Ramos (cell line): ENCODE results near the gene PALLD.

ENCODE experiments used
- in situ Hi-C: fragments of 300-500 bp; cut with MboI; formaldehyde crosslinking; loops from one replicate; pipeline ENCODE4 v1.14.3; 2022; ENCODE audit warnings: low sequenced_read_pairs; ENCODE audit not compliant: unreplicated experiment

Gene PALLD

DNA sequence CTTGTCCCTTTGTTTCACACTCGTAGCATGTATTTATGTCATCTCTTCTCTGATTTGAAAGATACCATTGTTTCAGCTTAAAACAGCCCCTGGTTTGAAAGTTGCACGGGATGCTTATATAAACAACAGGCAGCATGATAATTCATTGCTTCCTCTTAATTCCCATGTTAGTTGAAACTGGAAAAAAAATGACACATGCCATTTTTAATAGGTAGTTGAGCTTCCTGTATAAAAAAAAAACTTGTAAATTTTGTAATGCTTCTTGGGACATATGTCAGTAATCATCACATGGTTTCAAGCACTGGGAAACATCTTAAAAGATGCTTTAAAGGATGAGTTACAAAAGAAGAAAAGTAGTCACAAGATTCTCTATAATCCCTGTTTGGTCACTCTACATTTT is 243.0 kb downstream of the PALLD start:
- in situ Hi-C loops: no loop called here

DNA sequence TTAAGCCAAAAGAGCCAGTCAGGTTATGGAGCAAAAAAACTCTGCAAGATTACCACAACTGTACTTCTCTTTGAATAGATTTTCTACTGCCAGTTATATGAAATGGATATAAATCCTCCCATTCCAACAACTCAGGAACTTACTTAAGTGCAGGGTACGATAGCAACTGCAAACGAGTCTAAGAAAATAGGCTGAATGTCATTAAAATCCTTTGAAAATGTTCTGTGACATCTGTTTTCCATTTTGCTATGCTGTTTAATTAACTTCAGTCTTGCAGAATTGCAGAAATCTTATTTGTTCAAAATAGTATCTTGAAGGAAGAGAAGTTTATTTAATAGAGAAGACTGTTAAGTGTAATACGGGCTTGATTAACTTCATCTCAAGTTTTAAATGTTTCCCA is 243.8 kb downstream of the PALLD start:
- in situ Hi-C loops: no loop called here

DNA sequence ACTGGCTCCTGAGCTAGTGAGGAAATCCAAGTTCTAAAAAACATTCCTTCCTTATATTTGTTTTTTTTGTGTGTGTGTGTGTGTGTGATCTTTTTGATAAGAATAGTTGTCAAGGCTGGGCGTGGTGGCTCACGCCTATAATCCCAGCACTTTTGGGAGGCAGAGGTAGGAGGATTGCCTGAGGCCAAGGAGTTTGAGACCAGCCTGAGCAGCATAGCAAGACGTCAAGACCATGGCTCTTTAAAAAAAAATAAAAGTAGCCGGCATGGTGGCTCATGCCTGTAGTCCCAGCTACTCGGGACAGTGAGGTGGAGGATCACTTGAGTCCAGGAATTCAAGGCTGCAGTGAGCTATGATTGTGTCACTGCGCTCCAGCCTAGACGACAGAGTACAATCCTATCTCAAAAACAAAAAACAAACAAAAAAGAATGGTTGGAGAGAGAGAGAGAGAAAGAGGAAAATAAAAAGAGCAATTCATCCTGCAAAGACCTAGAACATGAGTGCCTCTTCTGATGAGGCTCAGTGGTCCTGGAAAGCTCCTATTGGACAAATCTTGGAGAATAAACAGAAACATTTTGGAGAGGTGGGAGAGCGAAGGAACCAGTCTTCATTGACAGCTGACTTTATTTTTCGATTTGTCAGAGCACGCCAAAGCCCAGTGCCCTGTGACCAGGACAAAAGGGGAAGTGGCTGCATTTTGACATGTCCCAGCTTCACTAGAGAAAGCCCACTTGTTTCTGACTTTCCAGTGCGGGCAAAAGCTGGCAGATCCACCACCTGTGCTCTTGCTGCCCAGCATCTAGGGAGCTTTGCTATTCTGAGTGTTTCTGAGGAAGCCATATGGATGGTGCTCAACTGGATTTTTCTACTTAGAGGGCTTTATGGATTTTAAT is 244.7 kb downstream of the PALLD start:
- in situ Hi-C loops: no loop called here

DNA sequence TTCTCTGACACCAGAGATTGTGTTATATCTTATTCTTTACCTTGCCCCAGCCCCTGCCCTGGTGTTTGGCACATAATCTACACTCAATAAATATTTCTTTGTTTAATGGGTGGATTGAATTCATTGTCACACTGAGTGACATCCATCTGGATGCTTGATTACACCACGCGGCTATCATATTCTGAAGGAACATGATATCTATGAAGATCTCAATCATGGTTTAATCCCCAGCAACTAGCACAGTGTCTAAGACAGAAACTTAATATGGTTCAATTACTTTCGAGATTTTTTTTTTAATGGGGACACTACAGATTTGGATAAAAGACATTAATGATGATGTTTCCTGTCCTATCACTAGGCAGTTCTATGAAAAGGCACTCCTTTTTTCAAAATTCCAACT is 246.3 kb downstream of the PALLD start:
- in situ Hi-C loops: no loop called here

DNA sequence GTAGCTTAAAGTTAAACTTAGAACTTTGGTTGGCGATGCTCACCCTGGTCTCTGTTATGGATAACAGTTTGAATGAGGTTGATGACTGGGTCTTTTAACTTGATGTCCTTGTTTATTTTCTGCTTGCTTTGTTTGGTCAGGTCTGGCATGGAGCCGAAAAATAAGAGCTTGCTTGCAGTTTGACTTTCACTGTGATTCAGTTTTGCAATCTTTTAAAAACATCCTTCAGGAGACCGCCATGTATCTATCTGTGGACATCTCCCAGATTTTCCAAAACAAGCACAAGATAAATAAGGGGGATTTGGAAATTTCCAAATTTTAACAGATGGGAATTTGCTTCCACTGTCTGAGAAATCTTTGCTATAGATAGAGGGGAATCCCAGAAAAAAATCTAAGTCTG is 246.7 kb downstream of the PALLD start:
- in situ Hi-C loops: no loop called here

DNA sequence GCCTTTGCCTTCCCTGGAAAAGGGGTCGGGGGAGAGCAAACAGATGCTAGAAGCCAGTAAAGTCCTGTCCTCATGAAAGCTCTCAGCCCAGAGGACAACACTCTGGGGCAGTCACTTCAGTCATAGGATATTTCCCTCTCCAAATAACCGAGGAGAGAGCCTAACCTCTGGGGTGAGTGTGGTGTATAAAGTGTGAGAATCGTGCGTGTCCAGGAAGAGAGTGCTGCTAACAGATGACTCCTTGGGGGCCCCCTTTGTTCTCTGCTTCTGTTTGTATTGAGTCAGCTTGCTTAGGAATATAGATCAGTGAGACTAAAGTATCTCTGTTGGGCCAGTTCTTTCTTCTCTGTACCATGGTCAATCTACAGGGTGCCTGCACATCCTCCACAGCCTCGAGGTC is 247.2 kb downstream of the PALLD start:
- in situ Hi-C loops: no loop called here

DNA sequence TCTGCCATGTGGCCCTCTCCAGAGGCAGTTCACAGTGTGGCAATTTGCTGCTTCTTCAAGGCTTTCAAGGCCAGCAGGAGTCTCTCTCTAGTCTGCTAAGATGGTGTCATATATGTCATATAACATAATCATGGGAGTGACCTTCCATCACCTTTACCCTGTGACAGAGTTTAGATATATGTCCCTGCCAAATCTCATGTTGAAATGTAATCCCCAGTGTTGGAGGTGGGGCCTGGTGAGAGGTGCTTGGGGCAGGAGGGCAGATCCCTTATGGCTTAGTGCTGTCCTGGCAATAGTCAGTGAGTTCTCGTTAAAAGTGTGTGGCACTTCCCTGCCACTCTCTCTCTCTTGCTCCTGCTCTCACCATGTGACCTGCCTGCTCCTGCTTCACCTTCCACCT is 252.0 kb downstream of the PALLD start:
- in situ Hi-C loops: no loop called here

DNA sequence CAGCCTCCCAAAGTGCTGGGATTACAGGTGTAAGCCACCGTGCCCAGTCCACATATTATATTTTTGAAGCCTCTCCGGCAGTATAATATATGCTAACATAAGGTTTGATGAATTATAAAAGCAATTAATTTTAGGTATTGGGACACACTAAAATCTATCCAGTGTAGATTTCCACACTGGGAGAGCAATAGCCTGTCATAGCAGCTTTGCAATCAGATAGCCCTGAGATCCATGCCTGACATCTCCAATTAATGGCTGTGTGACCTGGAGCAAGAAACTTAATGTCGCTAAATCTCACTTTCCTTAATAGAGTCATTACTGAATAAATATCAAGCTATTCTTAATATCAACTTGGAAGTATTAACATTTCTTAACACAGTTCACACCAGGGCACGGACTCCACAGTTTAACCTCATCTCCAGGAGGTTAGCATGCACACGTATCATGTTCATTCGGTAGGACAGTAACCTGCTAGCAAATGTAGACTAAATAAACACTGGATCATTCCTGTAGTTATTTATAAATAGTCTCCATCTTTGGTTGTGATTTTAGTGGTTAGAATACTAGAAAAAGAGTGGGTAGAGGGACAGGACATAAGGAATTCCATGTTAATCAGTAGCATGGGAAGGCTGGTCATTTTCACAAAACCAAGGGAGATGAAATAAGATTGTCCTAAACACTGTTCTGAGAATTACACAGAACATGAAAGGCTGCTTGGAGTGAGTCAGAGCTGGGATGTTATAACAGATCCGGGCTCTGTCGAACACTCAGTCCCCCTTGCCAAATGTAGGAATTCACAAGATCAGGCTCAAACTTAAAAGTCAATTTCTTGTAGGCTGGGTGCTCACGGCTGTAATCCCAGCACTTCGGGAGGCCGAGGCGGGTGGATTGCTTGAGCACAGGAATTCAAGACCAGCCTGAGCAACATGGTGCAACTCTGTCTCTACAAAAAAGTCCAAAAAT is 254.7 kb downstream of the PALLD start:
- in situ Hi-C loops: no loop called here

DNA sequence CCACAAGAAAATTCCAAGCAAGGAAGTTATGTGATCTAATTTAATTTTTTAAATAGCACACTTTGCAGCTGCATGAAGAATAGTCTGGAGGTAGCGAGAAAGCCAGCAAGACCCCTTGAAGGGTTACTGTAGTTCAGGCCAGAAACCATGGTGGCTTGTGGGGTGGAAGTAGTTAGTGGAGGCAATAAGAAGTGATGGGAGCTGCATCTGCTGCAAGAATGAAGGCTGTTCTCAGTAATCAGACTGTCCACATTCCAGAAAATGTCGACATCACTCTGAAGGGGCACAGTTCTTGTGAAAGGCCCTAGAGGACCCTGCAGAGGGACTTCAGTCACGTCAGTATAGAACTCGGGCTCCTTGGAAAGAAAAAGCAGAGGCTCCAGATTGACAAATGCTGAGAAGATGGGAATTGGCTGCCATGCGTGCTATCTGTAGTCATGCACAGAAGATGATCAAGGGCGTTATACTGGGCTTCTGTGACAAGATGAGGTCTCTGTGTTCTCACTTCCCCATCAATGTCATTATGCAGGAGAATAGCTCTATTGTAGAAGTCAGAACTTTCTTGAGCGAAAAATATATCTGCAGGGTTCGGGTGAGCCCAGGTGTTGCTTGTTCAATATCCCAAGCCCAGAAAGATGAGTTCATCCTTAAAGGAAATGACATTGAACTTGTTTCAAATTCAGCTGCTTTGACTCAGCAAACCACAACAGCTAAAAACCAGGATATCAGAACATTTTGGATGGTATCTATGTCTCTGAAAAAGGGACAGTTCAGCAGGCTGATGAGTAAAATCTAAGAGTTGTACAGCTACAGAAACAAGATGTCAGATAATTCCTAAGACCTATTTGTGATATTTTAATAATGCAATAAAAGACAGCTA is 259.0 kb downstream of the PALLD start:
- in situ Hi-C loops: no loop called here

DNA sequence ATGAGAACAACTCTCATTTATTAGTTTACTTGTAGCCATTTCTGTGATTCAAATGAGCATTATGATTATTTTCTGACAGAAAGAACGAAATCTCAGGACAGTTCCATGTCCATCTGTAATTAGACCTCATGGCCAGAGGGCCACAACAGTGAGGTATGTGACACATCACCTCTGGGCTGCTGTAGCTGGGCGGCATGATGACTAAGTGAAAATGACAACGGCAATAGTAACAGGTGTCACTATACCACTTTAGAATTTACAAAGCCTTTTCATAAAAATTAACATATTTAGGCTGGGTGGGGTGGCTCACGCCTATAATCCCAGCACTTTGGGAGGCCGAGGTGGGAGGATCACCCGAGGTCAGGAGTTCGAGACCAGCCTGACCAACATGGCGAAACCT is 260.6 kb downstream of the PALLD start:
- in situ Hi-C loops: no loop called here

DNA sequence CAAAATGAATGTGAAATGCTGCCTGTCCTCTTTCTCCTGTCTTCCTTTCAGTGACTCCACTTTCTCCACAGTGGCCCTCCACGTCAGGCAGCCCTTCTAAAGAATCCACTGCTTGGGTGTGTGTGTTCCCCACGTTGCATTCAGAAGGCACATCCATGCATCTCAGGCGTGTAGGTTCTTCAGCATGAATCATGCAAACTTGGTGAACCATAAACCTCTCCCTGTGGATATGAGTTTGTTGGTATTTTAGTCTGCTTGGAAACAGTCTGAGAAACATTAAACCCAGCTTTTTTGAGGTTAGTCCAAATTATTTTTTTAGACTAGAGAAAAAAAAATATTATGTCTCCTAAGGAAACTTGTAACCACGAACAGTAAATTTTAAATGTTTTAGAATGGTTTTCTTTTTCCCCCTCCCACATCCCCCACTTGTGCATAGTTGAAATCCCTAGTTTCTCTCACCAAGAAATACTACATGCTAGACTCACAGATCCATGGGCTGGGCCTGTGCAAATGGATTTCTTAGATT is 261.6 kb downstream of the PALLD start:
- in situ Hi-C loops: no loop called here

DNA sequence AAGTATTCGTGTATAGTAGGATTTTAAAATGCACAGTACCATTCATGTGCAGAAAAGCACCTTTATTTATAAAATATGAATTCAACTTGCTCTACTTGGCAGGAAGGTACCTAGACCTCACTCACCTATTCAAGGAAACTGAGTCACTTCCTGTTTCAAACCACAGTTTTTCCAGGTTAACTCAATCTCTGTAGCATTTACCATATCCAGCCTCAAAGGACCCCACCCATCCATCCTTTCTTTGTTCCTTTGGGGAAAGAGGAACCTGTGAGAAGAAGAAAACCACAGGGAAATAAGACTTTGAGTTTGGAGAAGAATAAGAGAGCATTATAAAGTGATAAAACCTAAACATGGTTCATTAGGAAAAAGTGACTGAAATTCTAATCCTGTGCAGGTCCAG is 262.5 kb downstream of the PALLD start:
- in situ Hi-C loops: no loop called here

DNA sequence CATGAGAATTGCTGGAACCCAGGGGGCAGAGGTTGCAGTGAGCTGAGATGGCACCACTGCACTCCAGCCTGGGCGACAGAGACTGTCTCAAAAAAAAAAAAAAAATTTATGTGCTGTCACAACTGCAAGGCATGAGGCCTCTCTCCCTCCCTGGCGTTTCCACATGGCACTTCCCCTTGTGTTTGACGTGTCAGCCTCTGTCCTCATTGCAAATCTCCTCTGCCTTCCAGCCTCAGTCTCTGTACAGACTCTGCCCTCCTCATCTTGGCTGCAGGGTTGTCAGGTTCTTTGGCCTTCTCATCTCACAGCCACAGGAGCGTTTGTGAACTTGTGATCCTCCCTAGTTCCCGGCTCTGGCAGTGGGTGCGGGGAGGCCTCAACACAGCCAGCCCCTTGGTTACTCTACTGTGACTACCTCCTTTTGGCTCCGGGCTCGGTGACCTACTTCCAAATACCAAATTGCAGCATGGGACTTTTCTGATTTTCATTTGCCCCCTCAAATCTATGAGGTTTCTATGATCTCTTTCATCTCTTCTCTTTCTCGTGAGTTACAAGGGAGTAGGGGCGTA is 263.2 kb downstream of the PALLD start:
- in situ Hi-C loops: no loop called here

DNA sequence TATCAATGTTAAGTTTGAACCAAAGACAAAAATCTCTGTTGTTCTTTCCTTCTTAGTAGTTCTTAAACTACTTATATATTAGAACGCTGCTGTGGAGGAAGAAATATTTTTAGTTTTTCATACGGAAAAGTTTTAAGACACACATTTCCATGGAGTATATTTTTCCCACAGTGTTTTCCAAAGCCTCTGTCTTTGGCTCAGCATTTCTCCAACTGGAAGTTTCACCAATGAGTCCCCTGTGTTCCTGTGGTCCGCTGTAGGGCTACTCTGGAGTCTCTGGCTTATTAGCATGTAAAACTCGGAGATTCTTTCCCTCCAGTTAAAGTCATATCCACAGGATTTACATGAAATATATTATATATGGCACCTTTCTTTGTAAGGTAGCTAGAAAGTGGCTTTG is 264.2 kb downstream of the PALLD start:
- in situ Hi-C loops: no loop called here

DNA sequence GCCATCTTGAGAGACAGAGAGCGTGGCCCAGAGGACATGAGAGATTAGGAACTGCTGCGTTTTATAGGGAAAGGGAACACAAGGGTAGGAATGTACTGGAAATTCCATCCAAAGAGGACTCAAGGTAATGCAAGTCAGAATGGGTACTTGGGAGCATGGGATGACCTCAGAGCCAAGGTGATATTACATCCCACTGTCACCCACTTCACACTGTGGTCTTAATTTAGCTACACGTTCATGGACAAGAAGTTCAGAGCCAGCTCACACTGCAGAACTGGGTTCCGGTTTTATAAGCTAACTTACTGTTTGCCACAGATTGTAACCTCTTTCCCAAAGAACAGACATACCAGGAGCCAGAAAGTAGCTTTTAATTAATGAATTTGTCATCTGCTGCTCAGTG is 268.5 kb downstream of the PALLD start:
- in situ Hi-C loops: no loop called here

DNA sequence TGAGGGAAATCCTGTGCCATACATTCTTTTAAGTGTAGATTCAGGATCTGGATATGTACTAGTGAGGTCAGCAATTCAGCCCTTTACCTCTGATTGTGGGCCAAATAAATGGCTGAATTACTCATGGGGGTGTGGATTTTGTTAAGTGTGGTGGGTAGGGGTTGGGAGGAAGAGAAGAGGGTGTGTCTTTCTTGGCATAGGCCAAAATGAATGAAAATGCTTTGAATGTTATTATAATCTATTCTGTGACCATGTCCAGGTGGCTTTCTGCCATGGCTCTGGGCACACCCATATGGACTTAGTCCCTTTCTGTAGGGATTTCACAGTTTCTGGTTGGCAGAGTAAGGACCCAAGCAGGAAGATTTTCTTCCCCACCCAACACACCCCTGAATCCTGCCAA is 268.9 kb downstream of the PALLD start:
- in situ Hi-C loops: no loop called here

DNA sequence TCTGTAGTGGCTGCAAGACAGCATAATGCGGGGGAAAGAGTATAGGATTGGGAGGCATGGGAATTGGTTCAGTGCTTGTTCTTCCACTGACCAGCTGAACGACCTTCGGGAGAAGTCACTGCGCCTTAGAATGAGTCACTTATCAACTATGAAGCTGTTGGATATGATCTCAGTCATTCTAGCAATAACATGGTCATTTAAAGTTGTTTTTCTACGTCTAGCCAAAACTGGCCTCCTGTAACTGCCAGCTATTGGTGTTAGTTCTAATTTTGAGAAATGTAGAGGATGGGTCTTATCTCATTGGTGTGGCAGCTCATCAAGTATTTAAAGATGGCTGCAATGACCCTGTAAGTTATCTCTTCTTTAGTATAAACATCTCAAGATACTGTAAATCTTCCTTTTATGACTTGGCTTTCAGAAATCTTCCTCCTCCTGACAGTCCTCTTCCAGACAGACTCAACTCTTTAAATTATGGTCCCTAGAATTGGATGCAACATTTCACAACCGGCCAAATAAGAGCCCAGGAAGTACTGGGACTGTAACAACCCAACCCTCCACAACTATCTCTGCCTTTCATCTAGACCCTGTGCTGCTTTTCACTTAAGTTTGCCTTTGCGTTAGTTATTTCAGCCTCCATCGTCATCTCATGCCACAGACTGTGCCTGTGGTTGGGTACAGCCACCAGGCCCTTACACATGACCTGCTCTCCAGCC is 269.9 kb downstream of the PALLD start:
- in situ Hi-C loops: no loop called here

DNA sequence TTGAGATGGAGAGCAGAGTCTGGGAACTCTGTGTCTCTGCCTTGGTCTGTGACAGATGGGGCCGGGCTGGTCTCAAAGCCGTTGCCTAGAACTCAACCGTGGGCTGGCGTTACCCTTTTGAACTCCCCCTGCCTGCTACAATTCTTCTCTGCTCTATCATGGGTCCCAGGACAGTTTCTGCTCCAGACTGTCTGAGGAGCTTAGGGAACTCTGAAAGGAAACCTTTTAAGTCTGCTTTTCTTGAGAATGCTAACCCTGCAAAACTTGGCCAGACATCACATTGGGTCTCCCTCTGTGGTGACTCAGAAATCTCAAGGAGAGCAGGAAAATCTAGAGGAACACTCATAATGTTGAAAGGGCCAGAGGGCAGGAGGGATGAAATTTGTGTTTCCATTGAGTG is 272.6 kb downstream of the PALLD start:
- in situ Hi-C loops: no loop called here

DNA sequence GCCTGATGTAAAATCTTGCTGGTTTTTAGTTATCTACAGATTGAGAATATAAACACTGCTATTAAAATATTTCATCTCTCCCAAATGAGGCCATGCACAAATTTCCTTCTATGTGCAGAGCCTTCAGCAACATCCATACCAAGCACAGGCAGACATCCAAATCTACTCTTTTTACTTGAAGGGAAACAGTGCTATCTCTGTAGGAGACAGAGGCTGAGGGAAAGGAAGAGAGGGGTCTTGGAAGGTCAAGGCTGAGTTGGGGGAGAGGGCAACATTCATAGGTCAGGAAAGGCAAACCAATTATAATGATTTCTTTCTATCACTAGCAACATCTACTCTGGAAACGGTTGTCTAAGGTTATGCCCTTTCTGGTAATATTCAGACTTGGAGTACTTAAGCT is 273.0 kb downstream of the PALLD start:
- in situ Hi-C loops: no loop called here
